Parathyroid adenoma (tissue), 2 donors: Measurements from ENCODE around the gene SARM1.

Experiments
- H2AFZ ChIP-seq: fragments of 300-600 bp; sonication (generic); one replicate; pipeline ENCODE4 v1.7.0; 2017; ENCODE audit warnings: antibody characterized with exemption, mild to moderate bottlenecking
- H3K27ac ChIP-seq: fragments of 300-600 bp; sonication (generic); one replicate; pipeline ENCODE4 v1.7.0; 2017
- H3K27me3 ChIP-seq: fragments of 300-600 bp; sonication (generic); one replicate; pipeline ENCODE4 v1.7.0; 2017; ENCODE audit warnings: low read length; ENCODE audit not compliant: control insufficient read depth, insufficient read depth
- H3K36me3 ChIP-seq: fragments of 300-600 bp; sonication (generic); one replicate; pipeline ENCODE4 v1.7.0; 2017; ENCODE audit warnings: low read length; ENCODE audit not compliant: control insufficient read depth, insufficient read depth
- H3K4me1 ChIP-seq: fragments of 300-600 bp; sonication (generic); one replicate; pipeline ENCODE4 v1.7.0; 2017; ENCODE audit warnings: control low read depth
- H3K4me2 ChIP-seq: fragments of 300-600 bp; sonication (generic); one replicate; pipeline ENCODE4 v1.7.0; 2017; ENCODE audit warnings: low read length
- H3K4me3 ChIP-seq: fragments of 300-600 bp; sonication (generic); one replicate; pipeline ENCODE4 v1.7.0; 2017; ENCODE audit warnings: low read depth, low read length
- H3K79me2 ChIP-seq: fragments of 300-600 bp; sonication (generic); one replicate; pipeline ENCODE4 v1.7.0; 2017; ENCODE audit warnings: control low read depth
- H3K9ac ChIP-seq: fragments of 300-600 bp; sonication (generic); one replicate; pipeline ENCODE4 v1.7.0; 2017; ENCODE audit warnings: mild to moderate bottlenecking
- H3K9me3 ChIP-seq: fragments of 300-600 bp; sonication (generic); one replicate; pipeline ENCODE4 v1.7.0; 2017; ENCODE audit warnings: low read length; ENCODE audit not compliant: control insufficient read depth
- CTCF ChIP-seq: fragments of 300-600 bp; sonication (generic); IDR thresholded peaks from one replicate; pipeline ENCODE4 v1.7.0; 2017; ENCODE audit warnings: antibody characterized with exemption, mild to moderate bottlenecking
- donor health status: primary hyperparathyroidism.

The SARM1 gene

GRCh38 chr17:28331891-28332420, 39.5 kb upstream of the SARM1 start:
- Histone ChIP-seq H3K36me3 (no peaks in the 10 kb centered on the region), H3K4me3 (no peak overlapping the region), H3K4me2 (no peak overlapping the region), H3K9me3 (no peaks in the 10 kb centered on the region), H3K9ac (no peak overlapping the region), H3K27me3 (no peaks in the 10 kb centered on the region), H3K27ac (no peak overlapping the region), H3K79me2 (peaks cover 27% of the 10 kb centered on the region), H2AFZ (no peak overlapping the region), H3K4me1 (no peaks in the 10 kb centered on the region)
- no peak for TF ChIP-seq CTCF

DNA sequence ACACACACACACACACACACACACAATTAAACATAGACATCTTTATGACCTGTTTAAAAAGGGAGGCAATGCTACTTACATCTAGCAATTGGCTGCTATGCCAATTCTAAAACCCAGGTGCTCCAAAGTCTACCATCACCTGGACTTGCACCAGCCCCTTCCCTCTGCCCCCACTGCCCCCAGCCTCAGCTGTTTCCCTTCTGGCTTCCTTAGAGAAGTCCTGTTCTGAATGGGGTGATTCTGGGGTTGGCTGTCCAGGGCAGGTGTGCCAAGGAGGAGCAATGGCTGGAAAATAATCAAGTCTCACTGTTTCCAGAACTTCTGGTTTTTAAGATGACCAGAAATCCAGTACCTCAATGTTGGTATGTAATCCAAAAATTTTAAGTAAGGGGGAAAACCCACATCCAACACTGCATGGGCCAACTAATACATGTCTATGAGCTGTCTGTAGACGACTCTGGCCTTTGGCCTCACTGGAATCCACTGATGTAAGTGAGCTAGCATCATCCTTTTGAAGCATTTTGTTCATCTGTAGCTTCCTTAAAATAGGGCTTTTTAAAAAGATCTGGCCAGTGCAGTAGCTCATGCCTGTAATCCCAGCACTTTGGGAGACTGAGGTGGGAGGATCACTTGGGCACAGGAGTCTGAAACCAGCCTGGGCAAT, 38.3 kb upstream of the SARM1 start:
- no peaks in the 10 kb centered on the region for H3K27me3 ChIP-seq
- no peaks in the 10 kb centered on the region for H3K4me1 ChIP-seq
- no peaks in the 10 kb centered on the region for H3K36me3 ChIP-seq
- no peak overlapping the region for H3K4me3 ChIP-seq
- no peaks in the 10 kb centered on the region for H3K9me3 ChIP-seq
- peaks cover 30% of the 10 kb centered on the region for H3K79me2 ChIP-seq
- no peak overlapping the region for H2AFZ ChIP-seq
- H3K27ac ChIP-seq, result no peak overlapping the region
- TF ChIP-seq CTCF, result no peak
- no peak overlapping the region for H3K4me2 ChIP-seq
- H3K9ac ChIP-seq, result no peak overlapping the region

DNA sequence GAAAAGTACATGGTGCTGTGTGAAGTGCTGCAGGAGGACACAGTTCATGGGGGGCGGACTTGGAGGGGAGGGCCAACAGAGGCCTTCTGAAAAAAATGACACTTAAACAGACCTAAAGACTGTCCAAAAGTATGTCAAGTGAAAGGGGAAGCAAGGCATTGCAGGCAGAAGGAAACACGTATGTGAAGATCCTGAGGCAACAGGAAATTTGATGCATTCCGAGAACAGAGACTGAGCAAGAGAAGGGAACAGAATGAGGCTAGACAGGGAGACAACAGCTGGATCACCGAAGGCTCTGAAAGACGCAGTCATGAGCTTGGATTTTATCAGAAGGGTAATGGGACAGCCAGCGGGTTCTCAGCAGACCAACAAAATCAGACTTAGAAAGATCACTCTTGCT, 37.3 kb upstream of the SARM1 start:
- Histone ChIP-seq H3K9me3 (no peaks in the 10 kb centered on the region), H3K36me3 (no peaks in the 10 kb centered on the region), H3K4me2 (peak overlapping the region; percentile 98), H3K4me1 (no peaks in the 10 kb centered on the region), H3K4me3 (peak overlapping the region; percentile 97), H3K27ac (no peak overlapping the region), H3K9ac (no peak overlapping the region), H3K27me3 (no peaks in the 10 kb centered on the region), H2AFZ (no peak overlapping the region), H3K79me2 (peaks cover 33% of the 10 kb centered on the region)
- TF ChIP-seq CTCF, result no peak

GRCh38 chr17:28334666-28335200, 36.8 kb upstream of the SARM1 start:
- Histone ChIP-seq H3K4me2 (peak overlapping the region; percentile 98), H2AFZ (peak overlapping the region; percentile 90), H3K79me2 (peaks cover 33% of the 10 kb centered on the region), H3K4me1 (no peaks in the 10 kb centered on the region), H3K4me3 (peak overlapping the region; percentile 97), H3K9ac (peak overlapping the region; percentile 41), H3K27me3 (no peaks in the 10 kb centered on the region), H3K36me3 (no peaks in the 10 kb centered on the region), H3K9me3 (no peaks in the 10 kb centered on the region), H3K27ac (peak overlapping the region; percentile 81)
- TF ChIP-seq CTCF, result no peak
